Epithelial cell of umbilical artery (primary cell): ENCODE data around the gene UCK2. TPM values are rescaled to one million over a fixed set of nuclear protein-coding genes. Genes with fewer than 3 reads are reported as not detected.

ENCODE experiments used
- total RNA-seq: library from RNA; depleted of rRNA; stranded (reverse); fragments of >200 nt; gene quantifications from 2 replicates; pipeline ENCODE4 v1.2.3, GENCODE V29; 2014

UCK2 gene
- total RNA-seq: 121 and 131 TPM in 2 replicates

GRCh38 chr1:165827268-165828102, at the start of gene UCK2:
Gene UCK2 (plus strand): TSS chr1:165827614. CDS start chr1:165827834, 220 bp downstream.

Other genes with a start within 250 kb of the UCK2 start
- gene MGST3, start 196.4 kb upstream of the UCK2 start, total RNA-seq: 144 and 156 TPM in 2 replicates
- 93.5 and 129 TPM in 2 replicates for gene ALDH9A1, start 129.1 kb upstream of the UCK2 start, total RNA-seq
- 64.0 and 98.2 TPM in 2 replicates for gene TMCO1, start 58.7 kb upstream of the UCK2 start, total RNA-seq